HCT116 (cell line): ENCODE measurements around the gene CD248.

Experiments
- CEBPB ChIP-seq: IDR thresholded peaks from 2 replicates; pipeline ENCODE4 v1.6.1; 2012; ENCODE audit warnings: low read depth
- EGR1 ChIP-seq: IDR thresholded peaks from 2 replicates; pipeline ENCODE4 v1.6.1; 2012; ENCODE audit warnings: low read depth
- ELF1 ChIP-seq: IDR thresholded peaks from 2 replicates; pipeline ENCODE4 v1.6.1; 2012; ENCODE audit warnings: low read depth, borderline replicate concordance
- EZH2 ChIP-seq: fragments of 200-600 bp; sonication (generic); IDR thresholded peaks from 2 replicates; pipeline ENCODE4 v1.6.1; 2017; ENCODE audit warnings: antibody characterized with exemption, mixed run types
- EZH2phosphoT487 ChIP-seq: fragments of 200-600 bp; IDR thresholded peaks from 2 replicates; pipeline ENCODE4 v1.6.1; 2018; ENCODE audit warnings: antibody characterized with exemption, borderline replicate concordance
- FOSL1 ChIP-seq: IDR thresholded peaks from 2 replicates; pipeline ENCODE4 v1.6.1; 2012; ENCODE audit warnings: low read depth
- POLR2A ChIP-seq: IDR thresholded peaks from 2 replicates; pipeline ENCODE4 v1.7.0; 2011; ENCODE audit warnings: borderline replicate concordance; ENCODE audit not compliant: insufficient read depth, insufficient read length; ENCODE audit errors: extremely low read depth
- POLR2AphosphoS5 ChIP-seq: IDR thresholded peaks from 2 replicates; pipeline ENCODE4 v1.6.1; 2011; ENCODE audit warnings: mild to moderate bottlenecking, low read depth, low read length, moderate library complexity
- SIN3A ChIP-seq: IDR thresholded peaks from 2 replicates; pipeline ENCODE4 v1.6.1; 2012; ENCODE audit warnings: low read depth
- SRF ChIP-seq: IDR thresholded peaks from 2 replicates; pipeline ENCODE4 v1.6.1; 2012; ENCODE audit warnings: low read depth
- YY1 ChIP-seq: IDR thresholded peaks from 2 replicates; pipeline ENCODE4 v1.6.1; 2011; ENCODE audit warnings: low read length, low read depth, moderate library complexity, mild to moderate bottlenecking; ENCODE audit not compliant: insufficient replicate concordance; ENCODE audit errors: extremely low read depth
- TF ChIP-seq, protein P1 (sequence below), 3 experiments: fragments of 200-600 bp in 1 of 3; sonication (generic) in 1 of 3; IDR thresholded peaks in 2 of 3; conservative IDR thresholded peaks in 1 of 3; 2 replicates each; pipeline ENCODE4 v1.5.1; 2012 to 2017; ENCODE audit warnings: low read depth in 2 of 3, low read length in 2 of 3, antibody characterized with exemption in 1 of 3, borderline replicate concordance in 1 of 3, control low read depth in 1 of 3, mild to moderate bottlenecking in 1 of 3, mixed read lengths in 1 of 3, mixed run types in 1 of 3, moderate library complexity in 1 of 3; ENCODE audit not compliant: insufficient read depth in 1 of 3
- TF ChIP-seq, protein P2 (sequence below): IDR thresholded peaks from 2 replicates; pipeline ENCODE4 v1.6.1; 2012; ENCODE audit warnings: low read depth
- TF ChIP-seq, protein P3 (sequence below): IDR thresholded peaks from 2 replicates; pipeline ENCODE4 v1.6.1; 2012

DNA sequence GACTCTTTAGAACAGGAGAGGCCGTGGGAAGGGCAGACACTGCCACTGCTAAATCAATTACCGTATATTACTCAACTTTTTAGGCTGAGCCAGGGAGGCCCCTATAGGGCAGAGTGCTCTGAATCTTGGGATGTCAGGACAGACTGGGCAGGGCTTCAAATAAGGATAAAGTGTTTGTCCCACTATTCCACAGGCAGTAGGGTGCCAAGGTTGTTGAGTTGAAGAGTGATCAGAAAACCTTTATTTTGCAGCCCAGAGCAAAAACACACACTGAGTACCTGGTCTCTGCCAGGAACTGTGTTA is 32.2 kb upstream of the CD248 start:
- TF ChIP-seq CEBPB, result no peak
- no peak for TF ChIP-seq SRF
- TF ChIP-seq, protein P1, sequence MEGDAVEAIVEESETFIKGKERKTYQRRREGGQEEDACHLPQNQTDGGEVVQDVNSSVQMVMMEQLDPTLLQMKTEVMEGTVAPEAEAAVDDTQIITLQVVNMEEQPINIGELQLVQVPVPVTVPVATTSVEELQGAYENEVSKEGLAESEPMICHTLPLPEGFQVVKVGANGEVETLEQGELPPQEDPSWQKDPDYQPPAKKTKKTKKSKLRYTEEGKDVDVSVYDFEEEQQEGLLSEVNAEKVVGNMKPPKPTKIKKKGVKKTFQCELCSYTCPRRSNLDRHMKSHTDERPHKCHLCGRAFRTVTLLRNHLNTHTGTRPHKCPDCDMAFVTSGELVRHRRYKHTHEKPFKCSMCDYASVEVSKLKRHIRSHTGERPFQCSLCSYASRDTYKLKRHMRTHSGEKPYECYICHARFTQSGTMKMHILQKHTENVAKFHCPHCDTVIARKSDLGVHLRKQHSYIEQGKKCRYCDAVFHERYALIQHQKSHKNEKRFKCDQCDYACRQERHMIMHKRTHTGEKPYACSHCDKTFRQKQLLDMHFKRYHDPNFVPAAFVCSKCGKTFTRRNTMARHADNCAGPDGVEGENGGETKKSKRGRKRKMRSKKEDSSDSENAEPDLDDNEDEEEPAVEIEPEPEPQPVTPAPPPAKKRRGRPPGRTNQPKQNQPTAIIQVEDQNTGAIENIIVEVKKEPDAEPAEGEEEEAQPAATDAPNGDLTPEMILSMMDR (IDR thresholded peaks at IDR 0.05 in 2 of 3, conservative IDR thresholded peaks at IDR 0.05 in 1 of 3; ENCODE audit: borderline replicate concordance in 1 of 3, insufficient read depth in 1 of 3, low read depth in 2 of 3, low read length in 2 of 3), result no peak
- TF ChIP-seq POLR2A, result no peak
- TF ChIP-seq EZH2, result no peak
- TF ChIP-seq, protein P2, sequence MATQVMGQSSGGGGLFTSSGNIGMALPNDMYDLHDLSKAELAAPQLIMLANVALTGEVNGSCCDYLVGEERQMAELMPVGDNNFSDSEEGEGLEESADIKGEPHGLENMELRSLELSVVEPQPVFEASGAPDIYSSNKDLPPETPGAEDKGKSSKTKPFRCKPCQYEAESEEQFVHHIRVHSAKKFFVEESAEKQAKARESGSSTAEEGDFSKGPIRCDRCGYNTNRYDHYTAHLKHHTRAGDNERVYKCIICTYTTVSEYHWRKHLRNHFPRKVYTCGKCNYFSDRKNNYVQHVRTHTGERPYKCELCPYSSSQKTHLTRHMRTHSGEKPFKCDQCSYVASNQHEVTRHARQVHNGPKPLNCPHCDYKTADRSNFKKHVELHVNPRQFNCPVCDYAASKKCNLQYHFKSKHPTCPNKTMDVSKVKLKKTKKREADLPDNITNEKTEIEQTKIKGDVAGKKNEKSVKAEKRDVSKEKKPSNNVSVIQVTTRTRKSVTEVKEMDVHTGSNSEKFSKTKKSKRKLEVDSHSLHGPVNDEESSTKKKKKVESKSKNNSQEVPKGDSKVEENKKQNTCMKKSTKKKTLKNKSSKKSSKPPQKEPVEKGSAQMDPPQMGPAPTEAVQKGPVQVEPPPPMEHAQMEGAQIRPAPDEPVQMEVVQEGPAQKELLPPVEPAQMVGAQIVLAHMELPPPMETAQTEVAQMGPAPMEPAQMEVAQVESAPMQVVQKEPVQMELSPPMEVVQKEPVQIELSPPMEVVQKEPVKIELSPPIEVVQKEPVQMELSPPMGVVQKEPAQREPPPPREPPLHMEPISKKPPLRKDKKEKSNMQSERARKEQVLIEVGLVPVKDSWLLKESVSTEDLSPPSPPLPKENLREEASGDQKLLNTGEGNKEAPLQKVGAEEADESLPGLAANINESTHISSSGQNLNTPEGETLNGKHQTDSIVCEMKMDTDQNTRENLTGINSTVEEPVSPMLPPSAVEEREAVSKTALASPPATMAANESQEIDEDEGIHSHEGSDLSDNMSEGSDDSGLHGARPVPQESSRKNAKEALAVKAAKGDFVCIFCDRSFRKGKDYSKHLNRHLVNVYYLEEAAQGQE, result no peak
- no peak for TF ChIP-seq POLR2AphosphoS5
- TF ChIP-seq ELF1, result no peak
- TF ChIP-seq, protein P3, sequence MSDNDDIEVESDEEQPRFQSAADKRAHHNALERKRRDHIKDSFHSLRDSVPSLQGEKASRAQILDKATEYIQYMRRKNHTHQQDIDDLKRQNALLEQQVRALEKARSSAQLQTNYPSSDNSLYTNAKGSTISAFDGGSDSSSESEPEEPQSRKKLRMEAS, result no peak
- no peak for TF ChIP-seq EGR1
- TF ChIP-seq SIN3A, result no peak
- TF ChIP-seq FOSL1, result no peak
- TF ChIP-seq YY1, result no peak
- TF ChIP-seq EZH2phosphoT487, result no peak
